SU-DHL-6 (cell line): ENCODE measurements around the gene GRID2.

Experiments used
- H2AFZ ChIP-seq: fragments of 200-600 bp; sonication (generic); 2 replicates; pipeline ENCODE4 v1.6.1; 2014; ENCODE audit warnings: low read depth, mild to moderate bottlenecking, moderate library complexity, mixed read lengths, antibody characterized with exemption, low read length; ENCODE audit not compliant: severe bottlenecking
- H3F3A ChIP-seq: fragments of 200-600 bp; shearing (Covaris generic); 2 replicates; pipeline ENCODE4 v1.6.0; 2016; ENCODE audit warnings: antibody characterized with exemption, mild to moderate bottlenecking; ENCODE audit not compliant: insufficient read depth
- H3K27ac ChIP-seq: fragments of 200-600 bp; sonication (generic); 2 replicates; pipeline ENCODE4 v1.5.1; 2016; ENCODE audit warnings: low read depth, mild to moderate bottlenecking, low read length, moderate library complexity, mixed read lengths
- H3K27me3 ChIP-seq: fragments of 200-600 bp; sonication (generic), shearing (Covaris generic); 2 replicates; pipeline ENCODE4 v1.6.0; 2014; ENCODE audit warnings: mild to moderate bottlenecking, low read length
- H3K36me3 ChIP-seq: fragments of 200-600 bp; sonication (generic); 2 replicates; pipeline ENCODE4 v1.6.1; 2014; ENCODE audit warnings: mild to moderate bottlenecking, low read length, mixed read lengths
- H3K4me2 ChIP-seq: fragments of 300-600, 200-600 bp; shearing (Covaris generic), sonication (generic); 2 replicates; pipeline ENCODE4 v1.6.0; 2014; ENCODE audit warnings: low read length, low read depth, mild to moderate bottlenecking; ENCODE audit not compliant: poor library complexity, severe bottlenecking
- H3K4me3 ChIP-seq: fragments of 200-600 bp; sonication (generic); 2 replicates; pipeline ENCODE4 v1.5.1; 2014; ENCODE audit warnings: antibody characterized with exemption, low read length, mild to moderate bottlenecking, mixed read lengths; ENCODE audit not compliant: insufficient read depth, poor library complexity, severe bottlenecking
- H3K79me2 ChIP-seq: fragments of 200-600 bp; sonication (generic); 2 replicates; pipeline ENCODE4 v1.6.1; 2014; ENCODE audit warnings: mild to moderate bottlenecking, low read length, moderate library complexity; ENCODE audit not compliant: insufficient read depth
- H3K9ac ChIP-seq: fragments of 200-600 bp; sonication (generic); 2 replicates; pipeline ENCODE4 v1.7.0; 2014; ENCODE audit warnings: mild to moderate bottlenecking, low read length
- H3K9me2 ChIP-seq: fragments of 200-600 bp; sonication (generic); replicated peaks from 2 replicates; pipeline ENCODE4 v1.6.1; 2014; ENCODE audit warnings: low read length; ENCODE audit not compliant: insufficient read depth
- H3K9me3 ChIP-seq: fragments of 200-600 bp; sonication (generic); 2 replicates; pipeline ENCODE4 v1.6.1; 2014; ENCODE audit warnings: low read length, mixed read lengths; ENCODE audit not compliant: insufficient read depth
- H4K20me1 ChIP-seq: fragments of 200-600 bp; sonication (generic); 2 replicates; pipeline ENCODE4 v1.6.1; 2014; ENCODE audit warnings: low read depth, mild to moderate bottlenecking, antibody characterized with exemption, low read length, moderate library complexity, mixed read lengths
- CTCF ChIP-seq: fragments of 200-600 bp; sonication (generic); IDR thresholded peaks from one replicate; pipeline ENCODE4 v1.5.1; 2017; ENCODE audit warnings: antibody characterized with exemption, mild to moderate bottlenecking, low read length, moderate library complexity; ENCODE audit not compliant: insufficient read depth, poor library complexity, severe bottlenecking
- EZH2phosphoT487 ChIP-seq: fragments of 200-600 bp; sonication (generic), shearing (Covaris generic); conservative IDR thresholded peaks from 2 replicates; pipeline ENCODE4 v1.6.1; 2018; ENCODE audit warnings: mild to moderate bottlenecking, antibody characterized with exemption, low read length, moderate library complexity, mixed read lengths

The GRID2 gene

GRCh38 chr4:93756101-93756500 is 1452.3 kb downstream of the GRID2 start:
- H3K27me3 ChIP-seq: no peaks in the 10 kb centered on the region
- no peak overlapping the region for H3K9ac ChIP-seq
- no peak overlapping the region for H3K4me2 ChIP-seq
- H3K9me3 ChIP-seq: no peaks in the 10 kb centered on the region
- H3K9me2 ChIP-seq: no peaks in the 10 kb centered on the region
- H4K20me1 ChIP-seq: no peaks in the 10 kb centered on the region
- TF ChIP-seq EZH2phosphoT487 (no peak), CTCF (no peak)
- no peak overlapping the region for H3K27ac ChIP-seq
- H3K4me3 ChIP-seq: no peak overlapping the region
- no peaks in the 10 kb centered on the region for H3K36me3 ChIP-seq
- H2AFZ ChIP-seq: no peak overlapping the region
- H3K79me2 ChIP-seq: no peaks in the 10 kb centered on the region
- no peaks in the 10 kb centered on the region for H3F3A ChIP-seq

GRCh38 chr4:93759506-93759905 is 1455.7 kb downstream of the GRID2 start:
- Histone ChIP-seq H3K79me2 (no peaks in the 10 kb centered on the region), H2AFZ (no peak overlapping the region)

GRCh38 chr4:93760284-93760683 is 1456.5 kb downstream of the GRID2 start:
- no peaks in the 10 kb centered on the region for H3K27me3 ChIP-seq
- H3K36me3 ChIP-seq: no peaks in the 10 kb centered on the region

More at GRCh38 chr4:93759506-93759905, 1455.7 kb downstream of the GRID2 start:
- no peaks in the 10 kb centered on the region for H3K9me3 ChIP-seq
- H3K27ac ChIP-seq: no peak overlapping the region
- TF ChIP-seq CTCF (no peak), EZH2phosphoT487 (no peak)
- H3K9me2 ChIP-seq: no peaks in the 10 kb centered on the region
- H3K9ac ChIP-seq: no peak overlapping the region
- H4K20me1 ChIP-seq: no peaks in the 10 kb centered on the region
- no peaks in the 10 kb centered on the region for H3K36me3 ChIP-seq
- H3K27me3 ChIP-seq: no peaks in the 10 kb centered on the region
- H3K4me2 ChIP-seq: no peak overlapping the region
- H3F3A ChIP-seq: no peaks in the 10 kb centered on the region
- H3K4me3 ChIP-seq: no peak overlapping the region

More at GRCh38 chr4:93760284-93760683, 1456.5 kb downstream of the GRID2 start:
- Histone ChIP-seq H4K20me1 (no peaks in the 10 kb centered on the region), H3F3A (no peaks in the 10 kb centered on the region), H3K9ac (no peak overlapping the region), H2AFZ (no peak overlapping the region), H3K27ac (no peak overlapping the region), H3K9me2 (no peaks in the 10 kb centered on the region), H3K79me2 (no peaks in the 10 kb centered on the region), H3K4me2 (no peak overlapping the region), H3K9me3 (no peaks in the 10 kb centered on the region), H3K4me3 (no peak overlapping the region)
- TF ChIP-seq CTCF (no peak), EZH2phosphoT487 (no peak)
